Esophagus muscularis mucosa (tissue), 4 donors: ENCODE measurements around the gene DEK. TPM values are rescaled to one million over a fixed set of nuclear protein-coding genes. Genes with fewer than 3 reads are reported as not detected.
"Not testable (repeated sequence)": the region's sequence is repeated elsewhere in the genome, so short reads cannot be mapped to it uniquely, and the experiment has no call there.

ENCODE experiments used
- DNase-seq: peaks from one replicate; pipeline ENCODE4 v3.0.0-alpha.2; 2017; ENCODE audit errors: extremely low spot score
- H3K27ac ChIP-seq, 4 donors: fragments of 200-600 bp; sonication (generic); replicated peaks in 1 of 4; 1 replicate in 3 of 4; 2 replicates in 1 of 4; pipeline ENCODE4 v1.5.1; 2016 to 2019; ENCODE audit warnings: mild to moderate bottlenecking in 1 of 4
- H3K27me3 ChIP-seq, 4 donors: fragments of 200-600 bp; sonication (generic); one replicate each; pipeline versions ENCODE4 v1.5.1 to v1.6.0; 2016 to 2019
- H3K36me3 ChIP-seq, 4 donors: fragments of 200-600 bp; sonication (generic); one replicate each; pipeline ENCODE4 v1.5.1; 2016 to 2019
- H3K4me1 ChIP-seq, 4 donors: fragments of 200-600 bp; sonication (generic); one replicate each; pipeline ENCODE4 v1.5.1; 2016 to 2019
- H3K4me3 ChIP-seq, 4 donors: fragments of 200-600 bp; sonication (generic); 1 replicate in 2 of 4; 2 replicates in 2 of 4; pipeline ENCODE4 v1.5.1; 2016 to 2019; ENCODE audit warnings: mild to moderate bottlenecking in 4 of 4, moderate library complexity in 1 of 4
- H3K9me3 ChIP-seq, 4 donors: fragments of 200-600 bp; sonication (generic); 1 replicate in 3 of 4; 2 replicates in 1 of 4; pipeline ENCODE4 v1.5.1; 2016 to 2019
- EP300 ChIP-seq: sonication (generic); formaldehyde crosslinking; IDR thresholded peaks from one replicate; pipeline ENCODE4 v1.6.1; 2017; ENCODE audit warnings: antibody characterized with exemption
- POLR2A ChIP-seq: fragments of 450-650 bp; IDR thresholded peaks from one replicate; pipeline ENCODE4 v1.6.1; 2017; ENCODE audit warnings: antibody characterized with exemption, moderate library complexity, mild to moderate bottlenecking, low read depth
- POLR2AphosphoS5 ChIP-seq, 2 donors: sonication (generic); formaldehyde crosslinking; IDR thresholded peaks; one replicate each; pipeline ENCODE4 v1.6.1; 2017; ENCODE audit warnings: antibody characterized with exemption in 2 of 2
- WGBS: methylation state at CpG from one replicate; pipeline ENCODE4 v1.1.5; 2018; 5-methylcytosine and 5-hydroxymethylcytosine counted together
- intact Hi-C: fragments of 100-400 bp; cut with DNase I; formaldehyde crosslinking; loops from one replicate; pipeline ENCODE4 v1.15.1; 2023
- total RNA-seq, 4 donors: library from RNA; depleted of rRNA; stranded (reverse); fragments of >200 nt; gene quantifications; one replicate each; pipeline versions ENCODE4 v1.1.0 to v1.2.1, GENCODE V29; 2016
- TF ChIP-seq, protein P1 (sequence below), 3 experiments: fragments of 200-600 bp in 2 of 3; fragments of 450-650 bp in 1 of 3; sonication (generic) in 2 of 3; IDR thresholded peaks; one replicate each; pipeline ENCODE4 v1.5.1; 2017 to 2019; ENCODE audit warnings: antibody characterized with exemption in 3 of 3, mild to moderate bottlenecking in 2 of 3, moderate library complexity in 1 of 3

Gene DEK
- total RNA-seq, 4 donors from 2014 or later: 134 to 189 (median 142) TPM

DNA sequence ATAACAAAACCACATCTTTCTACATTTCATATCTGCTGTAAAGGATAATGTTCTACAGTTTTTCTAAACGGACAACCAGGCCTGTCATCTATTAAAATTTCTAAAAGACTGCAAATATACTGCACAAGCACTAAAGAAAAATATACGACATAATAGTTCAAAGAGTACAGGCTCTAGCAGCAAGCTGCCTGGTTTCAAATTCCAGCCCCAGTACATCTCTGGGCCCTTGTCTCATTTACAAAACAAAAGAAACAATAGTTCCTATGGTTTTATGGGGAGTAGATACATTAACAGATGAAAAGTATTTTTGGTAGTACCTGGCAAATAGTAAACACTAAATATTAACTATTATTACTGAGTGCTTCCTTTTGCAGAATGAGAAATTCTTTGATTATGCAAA, 24.1 kb downstream of the DEK start:
- Histone ChIP-seq H3K27me3 (no peaks in the 10 kb centered on the region), H3K9me3 (no peaks in the 10 kb centered on the region), H3K27ac (no peak overlapping the region), H3K4me3 (no peak overlapping the region), H3K4me1 (peaks cover 0 to 6% (median 0%) of the 10 kb centered on the region in 4 donors), H3K36me3 (peaks cover 22 to 66% (median 46%) of the 10 kb centered on the region in 4 donors)
- 68% methylated on average over 2 of the region's 2 CpGs for WGBS
- DNase-seq: no peak
- intact Hi-C loops: no loop called here
- TF ChIP-seq, protein P1, sequence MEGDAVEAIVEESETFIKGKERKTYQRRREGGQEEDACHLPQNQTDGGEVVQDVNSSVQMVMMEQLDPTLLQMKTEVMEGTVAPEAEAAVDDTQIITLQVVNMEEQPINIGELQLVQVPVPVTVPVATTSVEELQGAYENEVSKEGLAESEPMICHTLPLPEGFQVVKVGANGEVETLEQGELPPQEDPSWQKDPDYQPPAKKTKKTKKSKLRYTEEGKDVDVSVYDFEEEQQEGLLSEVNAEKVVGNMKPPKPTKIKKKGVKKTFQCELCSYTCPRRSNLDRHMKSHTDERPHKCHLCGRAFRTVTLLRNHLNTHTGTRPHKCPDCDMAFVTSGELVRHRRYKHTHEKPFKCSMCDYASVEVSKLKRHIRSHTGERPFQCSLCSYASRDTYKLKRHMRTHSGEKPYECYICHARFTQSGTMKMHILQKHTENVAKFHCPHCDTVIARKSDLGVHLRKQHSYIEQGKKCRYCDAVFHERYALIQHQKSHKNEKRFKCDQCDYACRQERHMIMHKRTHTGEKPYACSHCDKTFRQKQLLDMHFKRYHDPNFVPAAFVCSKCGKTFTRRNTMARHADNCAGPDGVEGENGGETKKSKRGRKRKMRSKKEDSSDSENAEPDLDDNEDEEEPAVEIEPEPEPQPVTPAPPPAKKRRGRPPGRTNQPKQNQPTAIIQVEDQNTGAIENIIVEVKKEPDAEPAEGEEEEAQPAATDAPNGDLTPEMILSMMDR (IDR thresholded peaks at IDR 0.05): no peak
- no peak for TF ChIP-seq POLR2AphosphoS5 (IDR thresholded peaks at IDR 0.05)
- TF ChIP-seq POLR2A: no peak
- no peak for TF ChIP-seq EP300

DNA sequence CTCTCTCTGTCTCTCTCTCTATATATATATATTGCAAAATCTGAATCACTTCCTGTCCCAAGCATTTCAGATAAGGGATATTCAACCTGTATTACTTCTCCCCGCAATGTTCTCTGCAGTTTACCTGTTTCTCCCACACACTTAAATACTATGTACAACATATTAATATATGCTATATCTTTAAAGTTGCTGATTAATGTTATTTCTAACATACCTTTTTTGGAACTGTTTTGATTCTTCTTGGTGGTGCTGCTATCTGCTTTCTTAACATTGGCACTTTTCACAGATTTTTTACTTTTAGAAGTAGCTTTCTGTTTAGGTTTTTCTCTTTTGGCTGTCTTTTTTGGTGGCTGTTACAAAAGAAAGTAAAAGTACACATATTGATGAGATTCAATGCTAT, 27.2 kb downstream of the DEK start:
- Histone ChIP-seq H3K27ac (no peak overlapping the region), H3K4me1 (peaks cover 0 to 2% (median 0%) of the 10 kb centered on the region in 4 donors), H3K4me3 (no peak overlapping the region), H3K27me3 (no peaks in the 10 kb centered on the region), H3K36me3 (peaks cover 13 to 56% (median 41%) of the 10 kb centered on the region in 4 donors), H3K9me3 (peaks cover 0 to 6% (median 5%) of the 10 kb centered on the region in 4 donors)
- intact Hi-C loops: no loop called here
- DNase-seq: no peak
- TF ChIP-seq POLR2A (no peak), EP300 (no peak), POLR2AphosphoS5 (IDR thresholded peaks at IDR 0.05) (no peak)
- TF ChIP-seq, protein P1 (IDR thresholded peaks at IDR 0.05): no peak
- WGBS: 100% methylated on average over 1 of the region's 1 CpG

DNA sequence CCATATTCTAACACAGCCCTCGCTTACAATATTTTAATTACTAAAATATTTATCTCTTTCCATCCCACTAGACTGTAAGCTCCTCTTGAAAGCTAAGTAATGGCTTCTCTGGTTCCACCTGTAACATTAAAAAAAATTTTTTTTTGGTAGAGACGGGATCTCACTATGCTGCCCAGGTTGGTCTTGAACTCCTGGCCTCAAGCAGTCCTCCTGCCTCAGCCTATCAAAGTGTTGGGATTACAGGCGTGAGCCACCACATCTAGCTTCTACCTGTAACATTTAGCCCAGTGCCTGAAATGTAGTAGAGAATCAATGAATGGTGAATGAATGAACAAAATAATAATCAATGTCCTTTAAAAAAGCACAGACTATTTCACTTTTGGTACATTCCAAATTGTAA, 28.8 kb downstream of the DEK start:
- 81% methylated on average over 3 of the region's 3 CpGs for WGBS
- no peak overlapping the region for H3K4me3 ChIP-seq
- intact Hi-C loops: no loop called here
- TF ChIP-seq POLR2A: no peak
- no peak for TF ChIP-seq POLR2AphosphoS5 (IDR thresholded peaks at IDR 0.05)
- TF ChIP-seq EP300: no peak
- TF ChIP-seq, protein P1 (IDR thresholded peaks at IDR 0.05): no peak
- no peaks in the 10 kb centered on the region for H3K27me3 ChIP-seq
- H3K27ac ChIP-seq: no peak overlapping the region
- H3K9me3 ChIP-seq: peaks cover 0 to 14% (median 11%) of the 10 kb centered on the region in 4 donors
- H3K4me1 ChIP-seq: no peaks in the 10 kb centered on the region
- H3K36me3 ChIP-seq: peaks cover 18 to 63% (median 46%) of the 10 kb centered on the region in 4 donors
- no peak for DNase-seq

DNA sequence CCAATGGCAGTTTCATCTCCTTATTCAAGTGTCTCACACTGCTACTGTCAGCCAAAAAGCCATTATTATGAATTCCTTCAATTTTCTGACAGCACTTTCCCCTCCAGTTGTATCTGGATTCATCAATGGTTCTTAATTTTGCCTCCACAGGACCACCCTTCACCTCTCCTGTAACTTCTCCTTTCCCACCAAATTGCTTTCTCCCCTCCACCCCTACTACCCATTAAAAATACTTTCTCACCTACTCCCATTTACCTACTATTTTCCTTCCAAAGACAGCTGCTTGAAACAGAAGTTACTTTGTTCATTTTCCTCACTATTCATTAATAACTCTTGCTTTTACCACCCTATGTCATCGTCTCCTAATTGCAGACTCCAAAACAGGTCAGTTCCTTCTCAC, 29.8 kb downstream of the DEK start:
- DNase-seq: no peak
- Histone ChIP-seq H3K4me3 (no peak overlapping the region), H3K27ac (no peak overlapping the region), H3K36me3 (peaks cover 21 to 66% (median 46%) of the 10 kb centered on the region in 4 donors), H3K27me3 (no peaks in the 10 kb centered on the region), H3K9me3 (peaks cover 0 to 15% (median 14%) of the 10 kb centered on the region in 4 donors), H3K4me1 (no peaks in the 10 kb centered on the region)
- TF ChIP-seq EP300: no peak
- no peak for TF ChIP-seq POLR2A
- no peak for TF ChIP-seq POLR2AphosphoS5 (IDR thresholded peaks at IDR 0.05)
- 100% methylated on average over 1 of the region's 1 CpG for WGBS
- intact Hi-C loops: no loop called here

DNA sequence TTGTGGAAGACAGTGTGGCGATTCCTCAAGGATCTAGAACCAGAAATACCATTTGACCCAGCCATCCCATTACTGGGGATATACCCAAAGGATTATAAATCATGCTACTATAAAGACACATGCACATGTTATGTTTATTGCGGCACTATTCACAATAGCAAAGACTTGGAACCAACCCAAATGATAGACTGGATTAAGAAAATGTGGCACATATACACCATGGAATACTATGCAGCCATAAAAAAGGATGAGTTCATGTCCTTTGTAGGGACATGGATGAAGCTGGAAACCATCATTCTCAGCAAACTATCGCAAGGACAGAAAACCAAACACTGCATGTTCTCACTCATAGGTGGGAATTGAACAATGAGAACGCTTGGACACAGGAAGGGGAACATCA, 30.6 kb downstream of the DEK start:
- DNase-seq, H3K27ac ChIP-seq, H3K27me3 ChIP-seq, H3K4me1 ChIP-seq, H3K4me3 ChIP-seq, intact Hi-C loops: not testable (repeated sequence)
- Histone ChIP-seq H3K36me3 (peaks cover 28 to 71% (median 53%) of the 10 kb centered on the region in 4 donors), H3K9me3 (peaks cover 0 to 21% (median 19%) of the 10 kb centered on the region in 4 donors)
- WGBS: 96% methylated on average over 4 of the region's 4 CpGs

DNA sequence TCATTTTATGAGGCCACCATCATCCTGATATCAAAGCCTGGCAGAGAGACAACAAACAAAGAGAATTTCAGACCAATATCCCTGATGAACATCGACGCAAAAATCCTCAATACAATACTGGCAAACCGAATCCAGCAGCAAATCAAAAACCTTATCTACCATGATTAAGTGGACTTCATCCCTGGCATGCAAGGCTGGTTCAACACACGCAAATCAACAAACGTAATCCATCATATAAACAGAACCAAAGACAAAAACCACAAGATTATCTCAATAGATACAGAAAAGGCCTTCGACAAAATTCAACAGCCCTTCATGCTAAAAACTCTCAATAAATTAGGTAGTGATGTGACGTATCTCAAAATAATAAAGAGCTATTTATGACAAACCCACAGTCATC, 32.5 kb downstream of the DEK start:
- H3K4me3 ChIP-seq, H3K27me3 ChIP-seq, DNase-seq, intact Hi-C loops, H3K27ac ChIP-seq, H3K4me1 ChIP-seq: not testable (repeated sequence)
- whole genome bisulfite sequencing: 96% methylated on average over 7 of the region's 7 CpGs
- peaks cover 31 to 72% (median 61%) of the 10 kb centered on the region in 4 donors for H3K36me3 ChIP-seq
- peaks cover 0 to 30% (median 25%) of the 10 kb centered on the region in 4 donors for H3K9me3 ChIP-seq

DNA sequence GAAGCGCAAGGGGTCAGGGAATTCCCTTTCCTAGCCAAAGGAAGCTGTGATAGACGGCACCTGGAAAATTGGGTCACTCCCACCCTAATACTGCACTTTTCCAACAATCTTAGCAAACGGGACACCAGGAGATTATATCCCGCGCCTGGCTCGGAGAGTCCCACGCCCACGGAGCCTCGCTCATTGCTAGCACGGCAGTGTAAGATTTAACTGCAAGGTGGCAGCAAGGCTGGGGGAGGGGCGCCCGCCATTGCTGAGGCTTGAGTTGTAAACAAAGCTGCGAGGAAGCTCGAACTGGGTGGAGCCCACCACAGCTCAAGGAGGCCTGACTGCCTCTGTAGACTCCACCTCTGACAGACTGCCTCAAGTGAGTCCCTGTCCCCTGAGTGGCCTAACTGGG, 35.7 kb downstream of the DEK start:
- Histone ChIP-seq H3K36me3 (peaks cover 36 to 76% (median 56%) of the 10 kb centered on the region in 4 donors), H3K9me3 (peaks cover 0 to 30% (median 25%) of the 10 kb centered on the region in 4 donors)
- H3K4me1 ChIP-seq, intact Hi-C loops, H3K27ac ChIP-seq, H3K4me3 ChIP-seq, DNase-seq, H3K27me3 ChIP-seq: not testable (repeated sequence)
- WGBS: 95% methylated on average over 14 of the region's 14 CpGs

DNA sequence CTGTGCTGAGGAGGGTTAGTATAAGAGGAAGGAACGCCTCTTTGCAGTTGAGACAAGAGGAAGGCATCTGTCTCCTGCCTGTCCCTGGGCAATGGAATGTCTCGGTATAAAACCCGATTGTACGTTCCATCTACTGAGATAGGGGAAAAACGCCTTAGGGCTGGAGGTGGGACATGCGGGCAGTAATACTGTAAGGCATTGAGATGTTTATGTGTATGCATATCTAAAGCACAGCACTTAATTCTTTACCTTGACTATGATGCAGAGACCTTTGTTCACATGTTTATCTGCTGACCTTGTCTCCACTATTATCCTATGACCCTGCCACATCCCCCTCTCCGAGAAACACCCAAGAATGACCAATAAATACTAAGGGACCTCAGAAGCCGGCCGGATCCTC, 37.2 kb downstream of the DEK start:
- 94% methylated on average over 9 of the region's 9 CpGs for WGBS
- H3K4me3 ChIP-seq, intact Hi-C loops: not testable (repeated sequence)

DNA sequence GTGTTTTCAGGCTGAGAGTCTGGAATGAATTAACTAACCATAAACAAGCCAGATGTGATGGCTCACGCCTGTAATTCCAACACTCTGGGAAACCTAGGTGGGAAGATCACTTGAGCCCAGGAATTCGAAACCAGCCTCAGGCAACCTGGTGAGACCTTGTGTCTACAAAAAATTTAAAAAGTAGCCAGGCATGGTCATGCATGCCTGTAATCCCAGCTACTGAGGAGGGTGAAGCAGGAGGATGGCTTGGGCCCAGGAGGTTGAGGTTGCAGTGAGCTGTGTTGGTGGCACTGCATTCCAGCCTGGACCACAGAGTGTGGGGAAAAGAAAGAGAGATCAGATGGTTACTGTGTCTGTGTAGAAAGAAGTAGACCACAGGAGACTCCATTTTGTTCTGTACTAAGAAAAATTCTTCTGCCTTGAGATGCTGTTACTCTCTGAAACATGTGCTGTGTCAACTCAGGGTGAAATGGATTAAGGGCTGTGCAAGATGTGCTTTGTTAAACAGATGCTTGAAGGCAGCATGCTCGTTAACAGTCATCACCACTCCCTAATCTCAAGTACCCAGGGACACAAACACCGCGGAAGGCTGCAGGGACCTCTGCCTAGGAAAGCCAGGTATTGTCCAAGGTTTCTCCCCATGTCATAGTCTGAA, 37.8 kb downstream of the DEK start:
- Histone ChIP-seq H3K9me3 (peaks cover 0 to 22% (median 14%) of the 10 kb centered on the region in 4 donors), H3K36me3 (peaks cover 34 to 85% (median 56%) of the 10 kb centered on the region in 4 donors)
- H3K4me1 ChIP-seq, H3K27ac ChIP-seq, intact Hi-C loops, DNase-seq, H3K27me3 ChIP-seq, H3K4me3 ChIP-seq: not testable (repeated sequence)
- WGBS: 90% methylated on average over 5 of the region's 5 CpGs

More for the DNA sequence above, 37.2 kb downstream of the DEK start:
- Histone ChIP-seq H3K9me3 (peaks cover 0 to 25% (median 20%) of the 10 kb centered on the region in 4 donors), H3K36me3 (peaks cover 36 to 85% (median 57%) of the 10 kb centered on the region in 4 donors)
- not testable (repeated sequence) for DNase-seq, H3K27ac ChIP-seq, H3K4me1 ChIP-seq, H3K27me3 ChIP-seq
